K562 (cell line): ENCODE measurements around the gene CBX4. TPM values are rescaled to one million over a fixed set of nuclear protein-coding genes. Genes with fewer than 3 reads are reported as not detected.

Experiments used
- ARNT ChIP-seq, 2 experiments: fragments of 450-650 bp; IDR thresholded peaks; 2 replicates each; pipeline ENCODE4 v1.6.1; 2016; ENCODE audit warnings: mild to moderate bottlenecking in 1 of 2
- EP300 ChIP-seq: IDR thresholded peaks from 2 replicates; pipeline ENCODE4 v1.6.1; 2012; ENCODE audit warnings: low read length, improper control_type of control experiment
- KAT7 ChIP-seq: sonication (generic); formaldehyde crosslinking; IDR thresholded peaks from 2 replicates; pipeline ENCODE4 v1.8.0; 2022; ENCODE audit warnings: missing genetic modification reagents, mild to moderate bottlenecking, borderline replicate concordance
- KDM5B ChIP-seq: fragments of 200-600 bp; sonication (generic); IDR thresholded peaks from 2 replicates; pipeline ENCODE4 v1.6.1; 2012; ENCODE audit warnings: low read depth, mild to moderate bottlenecking, moderate library complexity, low read length, control low read depth, inconsistent platforms; ENCODE audit not compliant: insufficient replicate concordance
- KLF10 ChIP-seq: fragments of 250-450 bp; sonication (Bioruptor Pico); IDR thresholded peaks from 2 replicates; pipeline ENCODE4 v1.6.1; 2021; ENCODE audit warnings: matching md5 sums
- MECOM ChIP-seq: fragments of 250-450 bp; sonication (Bioruptor Pico); IDR thresholded peaks from 2 replicates; pipeline ENCODE4 v1.8.0; 2022; ENCODE audit warnings: inconsistent platforms
- RFX7 ChIP-seq: fragments of 250-450 bp; sonication (Bioruptor Pico); IDR thresholded peaks from 2 replicates; pipeline ENCODE4 v1.5.1; 2021; ENCODE audit warnings: mild to moderate bottlenecking
- SMAD4 ChIP-seq: fragments of 250-450 bp; sonication (Bioruptor Pico); conservative IDR thresholded peaks from 2 replicates; pipeline ENCODE4 v1.8.0; 2021; ENCODE audit warnings: inconsistent platforms, mild to moderate bottlenecking, moderate library complexity
- SPI1 ChIP-seq: IDR thresholded peaks from 2 replicates; pipeline ENCODE4 v1.6.1; 2011; ENCODE audit warnings: low read depth, low read length, control low read depth, borderline replicate concordance
- TAF9B ChIP-seq: fragments of 450-650 bp; IDR thresholded peaks from 2 replicates; pipeline ENCODE4 v1.6.1; 2018; ENCODE audit warnings: mild to moderate bottlenecking; ENCODE audit not compliant: partially characterized antibody
- TEAD2 ChIP-seq: fragments of 450-650 bp; IDR thresholded peaks from 2 replicates; pipeline ENCODE4 v1.6.1; 2016; ENCODE audit warnings: missing genetic modification characterization, control low read depth, missing compliant biosample characterization
- ZNF217 ChIP-seq: sonication (generic); formaldehyde crosslinking; IDR thresholded peaks from 2 replicates; pipeline ENCODE4 v1.8.0; 2022; ENCODE audit warnings: mild to moderate bottlenecking, missing genetic modification reagents
- ZNF408 ChIP-seq: fragments of 250-450 bp; sonication (Bioruptor Pico); IDR thresholded peaks from 2 replicates; pipeline ENCODE4 v1.4.0; 2020; ENCODE audit warnings: low read depth, mild to moderate bottlenecking, moderate library complexity
- ZNF77 ChIP-seq: fragments of 250-450 bp; sonication (Bioruptor Pico); IDR thresholded peaks from 2 replicates; pipeline ENCODE4 v1.5.0; 2020
- polyA plus RNA-seq, 8 experiments: library from polyadenylated mRNA; depleted of rRNA in 4 of 8; stranded (reverse) in 5 of 8; unstranded in 3 of 8; fragments of >200 nt; fragmentation: Nextera tagmentation in 2 of 8; fragmentation: Illumina TruSeq in 1 of 8; extraction: Ambion mirVana in 2 of 8; extraction: Trizol in 1 of 8; gene quantifications; 2 replicates each; pipeline versions ENCODE4 v1.2.1 to v1.2.3, GENCODE V29; 2011 to 2014; ENCODE audit warnings: inconsistent platforms in 1 of 8, missing spikeins in 1 of 8
- total RNA-seq, 7 experiments: library from RNA; depleted of rRNA in 6 of 7; stranded (reverse); fragments of >200 nt in 6 of 7; fragmentation: Illumina TruSeq in 2 of 7; extraction: Trizol in 2 of 7; gene quantifications; 2 replicates each; pipeline versions ENCODE4 v1.2.1 to v1.2.3, GENCODE V29; 2011 to 2021; ENCODE audit warnings: low replicate concordance in 1 of 7
- TF ChIP-seq, protein P1 (sequence below): sonication (generic); formaldehyde crosslinking; IDR thresholded peaks from 2 replicates; pipeline ENCODE4 v1.8.0; 2023; ENCODE audit warnings: mild to moderate bottlenecking, missing genetic modification reagents
- TF ChIP-seq, protein P2 (sequence below): sonication (generic); formaldehyde crosslinking; IDR thresholded peaks from 2 replicates; pipeline ENCODE4 v1.9.0; 2022; ENCODE audit warnings: mild to moderate bottlenecking, missing genetic modification reagents

The CBX4 gene
- total and polyA plus RNA-seq, 9 of the 15 experiments (the other 6 are each of a cell fraction or from before 2014, with no cell fraction given): 0.98 to 50.5 (median 10.0) TPM

DNA sequence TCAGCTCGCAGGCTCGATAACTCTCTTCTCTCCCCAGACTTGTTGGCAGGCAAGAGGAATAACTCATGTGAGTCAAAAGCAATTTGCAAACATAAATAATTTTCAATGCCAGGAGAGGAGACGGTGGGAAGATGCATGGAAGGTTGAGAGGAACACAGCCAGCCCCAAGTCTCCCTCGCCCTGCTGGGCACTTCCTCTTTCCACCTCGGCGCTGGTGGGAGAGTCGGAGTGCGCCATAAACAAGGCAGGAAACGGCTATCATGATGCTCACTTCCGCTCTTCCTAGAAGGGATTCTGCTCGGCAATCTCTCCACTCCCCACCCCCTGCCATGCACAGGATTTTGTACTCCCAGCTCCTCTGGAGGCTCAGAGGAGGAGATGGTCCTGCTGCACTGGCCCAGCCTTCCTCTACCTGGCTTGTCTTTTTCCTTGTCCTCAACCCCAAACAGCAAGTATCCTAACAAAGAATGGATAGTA is 13.0 kb downstream of the CBX4 start (continued):
- TF ChIP-seq TEAD2 (tag): no peak
- TF ChIP-seq SPI1: peak; percentile 100
- peak; percentile 82 for TF ChIP-seq SMAD4 (CRISPR knock-in tag)
- TF ChIP-seq, protein P1, sequence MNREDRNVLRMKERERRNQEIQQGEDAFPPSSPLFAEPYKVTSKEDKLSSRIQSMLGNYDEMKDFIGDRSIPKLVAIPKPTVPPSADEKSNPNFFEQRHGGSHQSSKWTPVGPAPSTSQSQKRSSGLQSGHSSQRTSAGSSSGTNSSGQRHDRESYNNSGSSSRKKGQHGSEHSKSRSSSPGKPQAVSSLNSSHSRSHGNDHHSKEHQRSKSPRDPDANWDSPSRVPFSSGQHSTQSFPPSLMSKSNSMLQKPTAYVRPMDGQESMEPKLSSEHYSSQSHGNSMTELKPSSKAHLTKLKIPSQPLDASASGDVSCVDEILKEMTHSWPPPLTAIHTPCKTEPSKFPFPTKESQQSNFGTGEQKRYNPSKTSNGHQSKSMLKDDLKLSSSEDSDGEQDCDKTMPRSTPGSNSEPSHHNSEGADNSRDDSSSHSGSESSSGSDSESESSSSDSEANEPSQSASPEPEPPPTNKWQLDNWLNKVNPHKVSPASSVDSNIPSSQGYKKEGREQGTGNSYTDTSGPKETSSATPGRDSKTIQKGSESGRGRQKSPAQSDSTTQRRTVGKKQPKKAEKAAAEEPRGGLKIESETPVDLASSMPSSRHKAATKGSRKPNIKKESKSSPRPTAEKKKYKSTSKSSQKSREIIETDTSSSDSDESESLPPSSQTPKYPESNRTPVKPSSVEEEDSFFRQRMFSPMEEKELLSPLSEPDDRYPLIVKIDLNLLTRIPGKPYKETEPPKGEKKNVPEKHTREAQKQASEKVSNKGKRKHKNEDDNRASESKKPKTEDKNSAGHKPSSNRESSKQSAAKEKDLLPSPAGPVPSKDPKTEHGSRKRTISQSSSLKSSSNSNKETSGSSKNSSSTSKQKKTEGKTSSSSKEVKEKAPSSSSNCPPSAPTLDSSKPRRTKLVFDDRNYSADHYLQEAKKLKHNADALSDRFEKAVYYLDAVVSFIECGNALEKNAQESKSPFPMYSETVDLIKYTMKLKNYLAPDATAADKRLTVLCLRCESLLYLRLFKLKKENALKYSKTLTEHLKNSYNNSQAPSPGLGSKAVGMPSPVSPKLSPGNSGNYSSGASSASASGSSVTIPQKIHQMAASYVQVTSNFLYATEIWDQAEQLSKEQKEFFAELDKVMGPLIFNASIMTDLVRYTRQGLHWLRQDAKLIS (CRISPR knock-in tag): 0 out of 2 replicates have a peak, but pooled peaks have one; percentile 68
- peak; percentile 69 for TF ChIP-seq TAF9B
- peak; percentile 85 for TF ChIP-seq EP300
- no peak for TF ChIP-seq KLF10 (CRISPR knock-in tag)
- no peak for TF ChIP-seq ZNF408 (CRISPR knock-in tag)
- 0 out of 2 replicates have a peak, but pooled peaks have one; percentile 22 for TF ChIP-seq KAT7 (CRISPR knock-in tag)
- no peak for TF ChIP-seq ZNF217
- TF ChIP-seq ZNF77 (CRISPR knock-in tag): no peak
- TF ChIP-seq RFX7 (CRISPR knock-in tag): 0 out of 2 replicates have a peak, but pooled peaks have one; percentile 67
- peak; percentile 84 for TF ChIP-seq KDM5B
- TF ChIP-seq, protein P2, sequence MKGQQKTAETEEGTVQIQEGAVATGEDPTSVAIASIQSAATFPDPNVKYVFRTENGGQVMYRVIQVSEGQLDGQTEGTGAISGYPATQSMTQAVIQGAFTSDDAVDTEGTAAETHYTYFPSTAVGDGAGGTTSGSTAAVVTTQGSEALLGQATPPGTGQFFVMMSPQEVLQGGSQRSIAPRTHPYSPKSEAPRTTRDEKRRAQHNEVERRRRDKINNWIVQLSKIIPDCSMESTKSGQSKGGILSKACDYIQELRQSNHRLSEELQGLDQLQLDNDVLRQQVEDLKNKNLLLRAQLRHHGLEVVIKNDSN (CRISPR knock-in tag): no peak
- TF ChIP-seq ARNT (IDR thresholded peaks at IDR 0.05): no peak
- TF ChIP-seq MECOM (CRISPR knock-in tag): no peak
